Neural cell (in vitro differentiated cells): ENCODE measurements around the gene SEBOX.

Experiments used
- CTCF ChIP-seq: fragments of 450-650 bp; IDR thresholded peaks from 2 replicates; pipeline ENCODE4 v1.5.1; 2014; ENCODE audit warnings: antibody characterized with exemption, mild to moderate bottlenecking, moderate library complexity; ENCODE audit not compliant: poor library complexity, severe bottlenecking
- TAF1 ChIP-seq: IDR thresholded peaks from 2 replicates; pipeline ENCODE4 v1.6.1; 2012; ENCODE audit warnings: low read depth

- TF ChIP-seq TAF1 (no peak), CTCF (no peak)
Measured at GRCh38 chr17:28340374-28340773, 24.6 kb downstream of the SEBOX start.
